IMR-90 (cell line): Measurements from ENCODE around the gene ALPI.

Source experiments
- CTCF ChIP-seq: conservative IDR thresholded peaks from 2 replicates; pipeline ENCODE4 v1.5.1; 2012; ENCODE audit warnings: mild to moderate bottlenecking, low read depth, low read length, improper control_type of control experiment
- ELK1 ChIP-seq: fragments of 150-350 bp; IDR thresholded peaks from 2 replicates; pipeline ENCODE4 v1.6.1; 2016; ENCODE audit warnings: low read depth, mild to moderate bottlenecking, low read length, moderate library complexity, borderline replicate concordance
- MAZ ChIP-seq: IDR thresholded peaks from 2 replicates; pipeline ENCODE4 v1.6.1; 2012; ENCODE audit warnings: low read depth, mild to moderate bottlenecking, low read length, improper control_type of control experiment, moderate library complexity, borderline replicate concordance
- POLR2A ChIP-seq: IDR thresholded peaks from 2 replicates; pipeline ENCODE4 v1.6.1; 2012; ENCODE audit warnings: mild to moderate bottlenecking, low read depth, low read length

GRCh38 chr2:232439758-232440135 is 16.2 kb upstream of the ALPI start:
- no peak for TF ChIP-seq CTCF
- TF ChIP-seq POLR2A = no peak
- no peak for TF ChIP-seq MAZ
- no peak for TF ChIP-seq ELK1
